Trophoblast cell (in vitro differentiated cells and primary cell): ENCODE data around the gene CCDC188.

Experiments
- DNase-seq, 2 donors: peaks; one replicate each; pipeline ENCODE4 v3.0.0-alpha.2; 2016
- H2AFZ ChIP-seq: 2 replicates; pipeline ENCODE4 v1.6.1; 2013; ENCODE audit warnings: low read length, moderate library complexity, mild to moderate bottlenecking; ENCODE audit not compliant: insufficient read depth, poor library complexity
- H2AK5ac ChIP-seq: 2 replicates; pipeline ENCODE4 v1.6.1; 2013; ENCODE audit warnings: mild to moderate bottlenecking, low read length
- H2BK120ac ChIP-seq: 2 replicates; pipeline ENCODE4 v1.6.1; 2013; ENCODE audit warnings: low read length, mild to moderate bottlenecking, moderate library complexity; ENCODE audit not compliant: insufficient read depth, poor library complexity
- H2BK12ac ChIP-seq: 2 replicates; pipeline ENCODE4 v1.6.1; 2013; ENCODE audit warnings: mild to moderate bottlenecking, low read length, moderate library complexity
- H2BK5ac ChIP-seq: 2 replicates; pipeline ENCODE4 v1.6.1; 2013; ENCODE audit warnings: low read length, low read depth, moderate library complexity, mild to moderate bottlenecking; ENCODE audit not compliant: poor library complexity
- H3K14ac ChIP-seq: 2 replicates; pipeline ENCODE4 v1.6.1; 2013; ENCODE audit warnings: mild to moderate bottlenecking, low read length
- H3K18ac ChIP-seq: 2 replicates; pipeline ENCODE4 v1.6.1; 2013; ENCODE audit warnings: mild to moderate bottlenecking, low read length
- H3K23ac ChIP-seq: 2 replicates; pipeline ENCODE4 v1.6.1; 2013; ENCODE audit warnings: low read length
- H3K27ac ChIP-seq: 2 replicates; pipeline ENCODE4 v1.5.1; 2013; ENCODE audit warnings: low read depth, mild to moderate bottlenecking, inconsistent platforms, low read length, moderate library complexity
- H3K27me3 ChIP-seq: 2 replicates; pipeline ENCODE4 v1.6.1; 2013; ENCODE audit warnings: inconsistent platforms, mild to moderate bottlenecking, low read length, moderate library complexity; ENCODE audit not compliant: insufficient read depth
- H3K36me3 ChIP-seq, 2 experiments: 1 replicate in 1 of 2; 2 replicates in 1 of 2; pipeline ENCODE4 v1.6.1; 2013; ENCODE audit warnings: low read length in 2 of 2, mild to moderate bottlenecking in 2 of 2, moderate library complexity in 1 of 2; ENCODE audit not compliant: insufficient read depth in 2 of 2, control insufficient read depth in 1 of 2
- H3K4ac ChIP-seq: 2 replicates; pipeline ENCODE4 v1.6.1; 2013; ENCODE audit warnings: low read depth, mild to moderate bottlenecking, low read length, moderate library complexity
- H3K4me1 ChIP-seq, 2 experiments: 1 replicate in 1 of 2; 2 replicates in 1 of 2; pipeline ENCODE4 v1.6.1; 2013; ENCODE audit warnings: low read length in 2 of 2, mild to moderate bottlenecking in 2 of 2, moderate library complexity in 1 of 2; ENCODE audit not compliant: insufficient read depth in 2 of 2, control insufficient read depth in 1 of 2
- H3K4me2 ChIP-seq: 2 replicates; pipeline ENCODE4 v1.6.1; 2013; ENCODE audit warnings: inconsistent platforms, mild to moderate bottlenecking, low read length, moderate library complexity
- H3K4me3 ChIP-seq: 2 replicates; pipeline ENCODE4 v1.5.1; 2013; ENCODE audit warnings: mild to moderate bottlenecking, low read depth, low read length, inconsistent platforms
- H3K79me1 ChIP-seq: one replicate; pipeline ENCODE4 v1.6.1; 2013; ENCODE audit warnings: low read length
- H3K79me2 ChIP-seq: 2 replicates; pipeline ENCODE4 v1.6.1; 2013; ENCODE audit warnings: low read length, mild to moderate bottlenecking; ENCODE audit not compliant: control insufficient read depth, insufficient read depth, poor library complexity
- H3K9ac ChIP-seq: 2 replicates; pipeline ENCODE4 v1.6.1; 2013; ENCODE audit warnings: mild to moderate bottlenecking, low read length
- H3K9me3 ChIP-seq: 2 replicates; pipeline ENCODE4 v1.6.1; 2013; ENCODE audit warnings: low read depth, mild to moderate bottlenecking, control low read depth, inconsistent platforms, low read length; ENCODE audit not compliant: insufficient read depth
- H4K12ac ChIP-seq: 2 replicates; pipeline ENCODE4 v1.6.1; 2013; ENCODE audit warnings: low read depth, mild to moderate bottlenecking, low read length, moderate library complexity
- H4K8ac ChIP-seq: 2 replicates; pipeline ENCODE4 v1.6.1; 2013; ENCODE audit warnings: low read depth, mild to moderate bottlenecking, low read length, moderate library complexity
- H4K91ac ChIP-seq: one replicate; pipeline ENCODE4 v1.6.1; 2013; ENCODE audit warnings: low read depth, mild to moderate bottlenecking, low read length, moderate library complexity
- WGBS: extraction: QIAGEN DNeasy Blood & Tissue Kit; methylation state at CpG from one replicate; pipeline ENCODE4 v1.1.7; 2013; ENCODE audit warnings: missing lambda C conversion rate; ENCODE audit not compliant: insufficient read length, insufficient coverage; ENCODE audit errors: extremely low coverage; 5-methylcytosine and 5-hydroxymethylcytosine counted together

Gene CCDC188

DNA sequence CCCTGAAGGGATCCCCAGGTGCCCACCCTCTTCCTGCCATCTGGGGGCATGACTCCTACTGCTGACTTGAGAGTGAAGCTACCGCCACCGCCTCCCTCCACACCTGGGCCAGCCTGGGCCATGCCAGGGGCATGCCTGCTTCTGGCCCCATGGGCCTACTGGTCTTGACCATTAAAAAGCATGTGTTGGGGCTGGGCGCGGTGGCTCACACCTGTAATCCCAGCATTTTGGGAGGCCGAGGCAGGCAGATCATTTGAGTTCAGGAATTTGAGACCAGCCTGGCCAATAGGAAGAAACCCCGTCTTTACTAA, 37.7 kb upstream of the CCDC188 start:
- no peak for DNase-seq
- no peak overlapping the region for H4K12ac ChIP-seq
- H2BK12ac ChIP-seq = no peak overlapping the region
- H3K23ac ChIP-seq = no peak overlapping the region
- no peaks in the 10 kb centered on the region for H3K36me3 ChIP-seq
- H2BK120ac ChIP-seq = no peak overlapping the region
- no peaks in the 10 kb centered on the region for H3K79me2 ChIP-seq
- H3K9me3 ChIP-seq = no peaks in the 10 kb centered on the region
- no peaks in the 10 kb centered on the region for H3K79me1 ChIP-seq
- H4K91ac ChIP-seq = no peak overlapping the region
- H3K4ac ChIP-seq = no peak overlapping the region
- no peak overlapping the region for H4K8ac ChIP-seq
- no peak overlapping the region for H3K14ac ChIP-seq
- H3K4me2 ChIP-seq = no peak overlapping the region
- no peak overlapping the region for H2AFZ ChIP-seq
- no peaks in the 10 kb centered on the region for H3K27me3 ChIP-seq
- no peak overlapping the region for H2AK5ac ChIP-seq
- H3K4me1 ChIP-seq = no peaks in the 10 kb centered on the region
- H3K18ac ChIP-seq = no peak overlapping the region
- no peak overlapping the region for H2BK5ac ChIP-seq
- no peak overlapping the region for H3K4me3 ChIP-seq
- H3K9ac ChIP-seq = no peak overlapping the region
- H3K27ac ChIP-seq = no peak overlapping the region
- no CpG with 5 or more reads among the region's 6 CpGs for WGBS

- H3K4me3 ChIP-seq = no peak overlapping the region
- DNase-seq = no peak
- no peaks in the 10 kb centered on the region for H3K27me3 ChIP-seq
- no peak overlapping the region for H2AK5ac ChIP-seq
- H3K79me1 ChIP-seq = no peaks in the 10 kb centered on the region
- no peak overlapping the region for H2BK12ac ChIP-seq
- no peak overlapping the region for H3K9ac ChIP-seq
- no peak overlapping the region for H3K27ac ChIP-seq
- no peak overlapping the region for H3K18ac ChIP-seq
- no peaks in the 10 kb centered on the region for H3K4me1 ChIP-seq
- H3K4ac ChIP-seq = no peak overlapping the region
- no peak overlapping the region for H2BK120ac ChIP-seq
- peaks cover 3% of the 10 kb centered on the region for H3K9me3 ChIP-seq
- H3K23ac ChIP-seq = no peak overlapping the region
- H3K36me3 ChIP-seq = no peaks in the 10 kb centered on the region
- no peaks in the 10 kb centered on the region for H3K79me2 ChIP-seq
- H2AFZ ChIP-seq = no peak overlapping the region
- WGBS = no CpG with 5 or more reads among the region's 12 CpGs
- H3K14ac ChIP-seq = no peak overlapping the region
- H4K12ac ChIP-seq = no peak overlapping the region
- no peak overlapping the region for H4K91ac ChIP-seq
- H4K8ac ChIP-seq = no peak overlapping the region
- H3K4me2 ChIP-seq = no peak overlapping the region
- H2BK5ac ChIP-seq = no peak overlapping the region
Observed at GRCh38 chr22:20187777-20188566, 37.1 kb upstream of the CCDC188 start.

DNA sequence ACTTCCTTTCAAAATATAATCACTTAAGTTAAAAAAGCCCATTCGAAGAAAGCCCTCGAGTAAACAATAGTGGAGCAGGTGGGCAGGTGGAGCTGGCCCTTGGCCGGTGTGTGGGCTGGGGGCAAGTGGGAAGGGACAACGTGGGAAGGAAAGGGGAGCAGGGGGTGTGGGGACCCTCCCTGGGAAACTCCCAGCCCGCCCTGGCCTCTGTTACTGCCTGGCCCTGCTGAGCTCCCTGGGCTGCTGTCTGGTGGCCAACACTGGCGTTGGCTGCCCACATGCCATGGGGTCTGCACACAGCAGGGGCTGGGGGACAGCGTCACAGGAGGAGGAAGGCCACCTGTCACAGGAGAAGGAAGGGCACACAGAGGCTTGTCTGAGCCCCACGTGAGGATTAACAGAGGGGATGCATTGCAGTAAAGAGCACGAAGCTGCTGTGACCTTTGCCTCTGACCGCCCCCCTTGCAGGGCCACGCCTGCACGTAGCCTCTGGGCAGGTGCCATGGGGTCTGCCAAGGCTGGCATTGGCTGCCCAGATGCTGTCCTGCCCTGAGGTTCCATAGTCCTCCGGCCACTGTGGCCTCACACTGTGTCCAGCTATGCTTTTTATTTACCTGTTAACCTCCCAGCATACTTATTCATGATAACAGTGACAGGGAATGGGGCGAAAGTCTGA, 36.2 kb upstream of the CCDC188 start:
- no peak overlapping the region for H2BK12ac ChIP-seq
- H4K91ac ChIP-seq = no peak overlapping the region
- no peak overlapping the region for H3K4me2 ChIP-seq
- H4K12ac ChIP-seq = no peak overlapping the region
- no CpG with 5 or more reads among the region's 14 CpGs for WGBS
- no peak overlapping the region for H4K8ac ChIP-seq
- no peak for DNase-seq
- H2BK120ac ChIP-seq = no peak overlapping the region
- no peak overlapping the region for H3K4me3 ChIP-seq
- H3K36me3 ChIP-seq = no peaks in the 10 kb centered on the region
- no peak overlapping the region for H3K4ac ChIP-seq
- no peak overlapping the region for H3K18ac ChIP-seq
- H3K4me1 ChIP-seq = no peaks in the 10 kb centered on the region
- no peak overlapping the region for H2BK5ac ChIP-seq
- no peak overlapping the region for H2AFZ ChIP-seq
- no peak overlapping the region for H2AK5ac ChIP-seq
- no peaks in the 10 kb centered on the region for H3K79me1 ChIP-seq
- H3K27ac ChIP-seq = no peak overlapping the region
- peaks cover 3% of the 10 kb centered on the region for H3K9me3 ChIP-seq
- no peaks in the 10 kb centered on the region for H3K27me3 ChIP-seq
- H3K14ac ChIP-seq = no peak overlapping the region
- no peaks in the 10 kb centered on the region for H3K79me2 ChIP-seq
- H3K23ac ChIP-seq = no peak overlapping the region
- no peak overlapping the region for H3K9ac ChIP-seq

- H3K9ac ChIP-seq = no peak overlapping the region
- WGBS = no CpG with 5 or more reads among the region's 10 CpGs
- no peak overlapping the region for H3K4ac ChIP-seq
- H2BK12ac ChIP-seq = no peak overlapping the region
- H3K9me3 ChIP-seq = peaks cover 3% of the 10 kb centered on the region
- H4K12ac ChIP-seq = no peak overlapping the region
- H2AFZ ChIP-seq = no peak overlapping the region
- H3K4me2 ChIP-seq = no peak overlapping the region
- H4K91ac ChIP-seq = no peak overlapping the region
- H3K27me3 ChIP-seq = no peaks in the 10 kb centered on the region
- H3K79me1 ChIP-seq = no peaks in the 10 kb centered on the region
- H4K8ac ChIP-seq = no peak overlapping the region
- no peak overlapping the region for H2BK120ac ChIP-seq
- peak overlapping the region; percentile 47 for H3K23ac ChIP-seq
- H2BK5ac ChIP-seq = no peak overlapping the region
- no peak overlapping the region for H3K27ac ChIP-seq
- no peak overlapping the region for H2AK5ac ChIP-seq
- H3K79me2 ChIP-seq = no peaks in the 10 kb centered on the region
- no peak for DNase-seq
- no peak overlapping the region for H3K4me3 ChIP-seq
- H3K18ac ChIP-seq = no peak overlapping the region
- H3K14ac ChIP-seq = no peak overlapping the region
- H3K36me3 ChIP-seq = no peaks in the 10 kb centered on the region
- no peaks in the 10 kb centered on the region for H3K4me1 ChIP-seq
Observed at GRCh38 chr22:20186183-20186870, 35.5 kb upstream of the CCDC188 start.
